Esophagus squamous epithelium (tissue), 5 donors: ENCODE results near the gene MRPS6. TPM values are rescaled to one million over a fixed set of nuclear protein-coding genes. Genes with fewer than 3 reads are reported as not detected.

Experiments
- DNase-seq: peaks from one replicate; lab custom pipeline; 2025; lab: John Stamatoyannopoulos, UW
- H3K27ac ChIP-seq, 4 donors: fragments of 200-600 bp; sonication (generic); one replicate each; pipeline ENCODE4 v1.5.1; 2016 to 2019; ENCODE audit warnings: mild to moderate bottlenecking in 1 of 4
- H3K27me3 ChIP-seq, 4 donors: fragments of 200-600 bp; sonication (generic); 1 replicate in 3 of 4; 2 replicates in 1 of 4; pipeline versions ENCODE4 v1.5.1 to v1.6.0; 2017 to 2021; ENCODE audit warnings: antibody characterized with exemption in 1 of 4
- H3K36me3 ChIP-seq, 3 donors: fragments of 200-600 bp; sonication (generic); one replicate each; pipeline ENCODE4 v1.5.1; 2016 to 2019
- H3K4me1 ChIP-seq, 3 donors: fragments of 200-600 bp; sonication (generic); one replicate each; pipeline ENCODE4 v1.5.1; 2017 to 2019
- H3K4me3 ChIP-seq, 4 donors: fragments of 200-600 bp; sonication (generic); 1 replicate in 3 of 4; 2 replicates in 1 of 4; pipeline ENCODE4 v1.5.1; 2016 to 2019; ENCODE audit warnings: mild to moderate bottlenecking in 2 of 4, moderate library complexity in 1 of 4
- H3K9me3 ChIP-seq, 3 donors: fragments of 200-600 bp; sonication (generic); one replicate each; pipeline ENCODE4 v1.5.1; 2016 to 2019
- POLR2A ChIP-seq, 4 donors: fragments of 450-650 bp; IDR thresholded peaks; one replicate each; pipeline ENCODE4 v1.6.1; 2017; ENCODE audit warnings: antibody characterized with exemption in 4 of 4, mild to moderate bottlenecking in 4 of 4, moderate library complexity in 3 of 4
- WGBS, 2 donors: methylation state at CpG; one replicate each; pipeline ENCODE4 v1.1.5; 2018; 5-methylcytosine and 5-hydroxymethylcytosine counted together
- intact Hi-C: fragments of 100-400 bp; cut with DNase I; formaldehyde crosslinking; loops from one replicate; pipeline ENCODE4 v1.15.0; 2022
- total RNA-seq, 4 donors: library from RNA; depleted of rRNA; stranded (reverse); fragments of >200 nt; gene quantifications; one replicate each; pipeline ENCODE4 v1.1.0, GENCODE V29; 2016
- TF ChIP-seq, protein P1 (sequence below), 6 experiments: fragments of 450-650 bp in 4 of 6; fragments of 200-600 bp in 2 of 6; sonication (generic) in 2 of 6; IDR thresholded peaks; one replicate each; pipeline ENCODE4 v1.5.1; 2016 to 2019; ENCODE audit warnings: antibody characterized with exemption in 6 of 6, mild to moderate bottlenecking in 4 of 6, moderate library complexity in 4 of 6
- donor health status: DM: yes; HTN: yes; CAD: no.

The MRPS6 gene
- total RNA-seq, 4 donors from 2014 or later, result 13.4 to 32.2 (median 20.1) TPM

DNA sequence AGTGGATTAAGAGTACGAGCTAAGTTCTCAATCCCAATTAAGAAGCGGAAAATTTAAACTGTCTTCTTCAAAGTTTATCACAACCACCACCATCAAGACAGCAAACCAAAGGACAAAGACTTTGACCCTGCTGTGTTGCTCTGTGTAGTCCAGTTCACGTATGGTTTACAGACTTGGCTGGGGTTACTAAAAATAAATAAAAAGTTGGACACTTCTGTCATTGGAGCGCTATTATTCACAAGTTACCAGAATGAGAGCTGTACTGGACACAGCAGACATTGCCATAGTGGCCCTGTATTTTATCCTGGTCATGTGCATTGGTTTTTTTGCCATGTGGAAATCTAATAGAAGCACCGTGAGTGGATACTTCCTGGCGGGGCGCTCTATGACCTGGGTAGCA lies 21.6 kb downstream of the MRPS6 start:
- H3K4me1 ChIP-seq, result peaks cover 0 to 34% (median 8%) of the 10 kb centered on the region in 3 donors
- H3K27me3 ChIP-seq, result no peaks in the 10 kb centered on the region
- intact Hi-C loops, result loop anchor here (10.0 kb wide), 1 partner anchor 60 kb away; no protein-coding TSS in a partner anchor
- no peak overlapping the region for H3K27ac ChIP-seq
- TF ChIP-seq POLR2A (IDR thresholded peaks at IDR 0.05), result no peak
- TF ChIP-seq, protein P1, sequence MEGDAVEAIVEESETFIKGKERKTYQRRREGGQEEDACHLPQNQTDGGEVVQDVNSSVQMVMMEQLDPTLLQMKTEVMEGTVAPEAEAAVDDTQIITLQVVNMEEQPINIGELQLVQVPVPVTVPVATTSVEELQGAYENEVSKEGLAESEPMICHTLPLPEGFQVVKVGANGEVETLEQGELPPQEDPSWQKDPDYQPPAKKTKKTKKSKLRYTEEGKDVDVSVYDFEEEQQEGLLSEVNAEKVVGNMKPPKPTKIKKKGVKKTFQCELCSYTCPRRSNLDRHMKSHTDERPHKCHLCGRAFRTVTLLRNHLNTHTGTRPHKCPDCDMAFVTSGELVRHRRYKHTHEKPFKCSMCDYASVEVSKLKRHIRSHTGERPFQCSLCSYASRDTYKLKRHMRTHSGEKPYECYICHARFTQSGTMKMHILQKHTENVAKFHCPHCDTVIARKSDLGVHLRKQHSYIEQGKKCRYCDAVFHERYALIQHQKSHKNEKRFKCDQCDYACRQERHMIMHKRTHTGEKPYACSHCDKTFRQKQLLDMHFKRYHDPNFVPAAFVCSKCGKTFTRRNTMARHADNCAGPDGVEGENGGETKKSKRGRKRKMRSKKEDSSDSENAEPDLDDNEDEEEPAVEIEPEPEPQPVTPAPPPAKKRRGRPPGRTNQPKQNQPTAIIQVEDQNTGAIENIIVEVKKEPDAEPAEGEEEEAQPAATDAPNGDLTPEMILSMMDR (IDR thresholded peaks at IDR 0.05), result no peak
- H3K36me3 ChIP-seq, result peaks cover 0 to 23% (median 7%) of the 10 kb centered on the region in 3 donors
- DNase-seq, result no peak
- H3K9me3 ChIP-seq, result no peaks in the 10 kb centered on the region
- WGBS, 2 donors, result 86 to 91% methylated on average over 6 to 7 of the region's 7 CpGs
- no peak overlapping the region for H3K4me3 ChIP-seq

DNA sequence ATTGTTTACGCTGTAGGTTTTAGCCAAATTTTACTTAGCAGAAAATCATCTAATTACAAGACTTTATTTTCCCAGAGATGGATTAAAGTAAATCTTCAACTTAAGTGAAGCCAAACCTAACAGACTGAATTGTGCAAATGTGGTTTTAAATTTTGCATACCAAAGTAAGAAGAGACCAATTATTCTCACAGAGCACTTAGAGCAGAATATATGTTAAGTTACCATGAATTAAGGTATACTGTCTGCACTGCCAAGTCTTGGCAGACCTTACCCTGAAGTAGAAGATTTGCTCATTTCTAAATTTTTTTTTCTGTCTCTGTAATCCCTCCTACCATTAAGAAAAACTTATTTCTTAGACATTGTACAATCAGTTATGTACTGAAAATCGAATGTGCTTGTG lies 24.1 kb downstream of the MRPS6 start:
- TF ChIP-seq POLR2A (IDR thresholded peaks at IDR 0.05), result no peak
- TF ChIP-seq, protein P1 (IDR thresholded peaks at IDR 0.05), result no peak
- Histone ChIP-seq H3K4me1 (peaks cover 0 to 27% (median 4%) of the 10 kb centered on the region in 3 donors), H3K27ac (no peak overlapping the region), H3K9me3 (no peaks in the 10 kb centered on the region), H3K27me3 (no peaks in the 10 kb centered on the region), H3K36me3 (peaks cover 0 to 23% (median 7%) of the 10 kb centered on the region in 3 donors), H3K4me3 (no peak overlapping the region)
- no peak for DNase-seq
- intact Hi-C loops, result loop anchor here (10.0 kb wide), 1 partner anchor 63 kb away; no protein-coding TSS in a partner anchor
- WGBS, 2 donors, result 56 to 72% methylated on average over 2 of the region's 2 CpGs

DNA sequence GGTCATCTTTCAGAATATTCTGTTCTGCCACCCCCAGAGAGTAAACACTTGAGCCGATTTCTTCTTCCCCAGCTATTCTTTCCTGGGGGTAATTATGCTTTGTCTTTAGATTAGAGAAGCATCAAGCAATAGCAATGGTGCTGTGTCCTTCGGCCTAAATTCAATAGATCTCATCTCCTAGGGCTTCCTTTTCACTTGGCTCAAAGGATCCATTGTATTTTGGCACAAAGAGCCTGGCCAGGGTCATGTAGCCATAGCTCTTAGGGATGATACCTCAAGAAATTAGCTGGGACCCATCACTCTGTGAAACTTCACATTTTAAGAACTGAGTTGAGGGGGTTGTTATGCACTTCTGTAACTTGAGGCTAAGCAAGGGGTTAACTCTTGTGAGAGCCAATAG lies 27.0 kb downstream of the MRPS6 start:
- H3K9me3 ChIP-seq, result no peaks in the 10 kb centered on the region
- no peaks in the 10 kb centered on the region for H3K27me3 ChIP-seq
- H3K36me3 ChIP-seq, result peaks cover 0 to 17% (median 7%) of the 10 kb centered on the region in 3 donors
- TF ChIP-seq, protein P1 (IDR thresholded peaks at IDR 0.05), result no peak
- no peak for TF ChIP-seq POLR2A (IDR thresholded peaks at IDR 0.05)
- H3K27ac ChIP-seq, result no peak overlapping the region
- H3K4me3 ChIP-seq, result no peak overlapping the region
- intact Hi-C loops, result no loop called here
- DNase-seq, result no peak
- WGBS, 2 donors, result 88 to 96% methylated on average over 2 of the region's 2 CpGs
- H3K4me1 ChIP-seq, result peaks cover 0 to 29% (median 4%) of the 10 kb centered on the region in 3 donors

DNA sequence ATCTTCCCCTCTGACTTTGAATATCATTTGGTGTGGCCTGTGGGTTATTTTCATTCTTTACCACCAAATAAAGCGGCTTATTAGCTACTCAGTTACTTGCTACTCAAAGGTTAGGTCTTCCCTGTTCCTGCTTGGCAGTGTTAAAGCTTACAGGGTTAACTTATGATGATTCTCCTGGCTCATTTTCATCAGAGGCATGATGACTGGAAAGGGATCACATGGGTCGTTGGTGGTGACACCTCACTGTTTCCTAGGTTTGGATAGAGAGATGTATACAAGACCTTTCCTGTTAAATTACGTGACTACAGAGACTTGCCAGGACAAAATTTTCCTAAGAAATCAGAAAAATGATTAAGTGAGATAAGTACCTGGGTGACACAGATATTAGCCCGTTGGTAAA lies 27.4 kb downstream of the MRPS6 start:
- H3K4me3 ChIP-seq, result no peak overlapping the region
- intact Hi-C loops, result no loop called here
- no peak for DNase-seq
- peaks cover 0 to 29% (median 4%) of the 10 kb centered on the region in 3 donors for H3K4me1 ChIP-seq
- H3K27me3 ChIP-seq, result no peaks in the 10 kb centered on the region
- H3K36me3 ChIP-seq, result peaks cover 0 to 12% (median 7%) of the 10 kb centered on the region in 3 donors
- TF ChIP-seq, protein P1 (IDR thresholded peaks at IDR 0.05), result no peak
- TF ChIP-seq POLR2A (IDR thresholded peaks at IDR 0.05), result no peak
- H3K27ac ChIP-seq, result no peak overlapping the region
- H3K9me3 ChIP-seq, result no peaks in the 10 kb centered on the region
- 52 to 62% methylated on average over 4 of the region's 4 CpGs for whole genome bisulfite sequencing, 2 donors

DNA sequence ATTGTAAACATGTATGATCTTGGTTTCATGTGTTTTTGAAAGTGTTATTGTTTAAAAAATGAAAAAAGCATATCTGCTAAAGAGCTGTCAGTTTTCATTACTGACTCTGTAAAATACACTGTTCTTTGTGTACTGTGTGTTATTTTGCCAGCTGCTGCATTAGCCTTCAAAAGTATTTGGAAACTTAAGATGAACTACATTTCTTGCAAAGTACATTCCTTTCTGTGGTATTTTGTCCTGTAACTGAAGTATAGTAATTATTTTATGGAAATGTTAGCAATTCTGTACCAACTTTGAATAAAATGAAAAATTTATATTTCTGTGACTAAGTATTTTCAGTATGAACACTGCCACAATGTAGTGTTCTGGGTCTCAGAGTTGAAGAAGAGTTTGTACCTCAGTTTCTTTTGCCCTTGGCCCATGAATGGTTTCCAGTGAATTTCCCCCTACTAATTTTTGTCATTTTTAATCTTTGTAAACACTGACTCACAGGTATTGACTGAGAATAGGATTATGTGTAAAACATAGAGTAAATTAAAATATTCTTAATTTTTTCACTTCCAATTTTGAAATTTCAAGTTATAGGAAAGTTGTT lies 32.7 kb downstream of the MRPS6 start:
- Histone ChIP-seq H3K27me3 (no peaks in the 10 kb centered on the region), H3K36me3 (no peaks in the 10 kb centered on the region), H3K4me3 (no peak overlapping the region), H3K9me3 (no peaks in the 10 kb centered on the region), H3K4me1 (peaks cover 0 to 7% (median 0%) of the 10 kb centered on the region in 3 donors), H3K27ac (no peak overlapping the region)
- TF ChIP-seq POLR2A (IDR thresholded peaks at IDR 0.05), result no peak
- no peak for DNase-seq
- intact Hi-C loops, result no loop called here
